H1 (cell line): Measurements from ENCODE around the gene DTWD2. TPM values are rescaled to one million over a fixed set of nuclear protein-coding genes. Genes with fewer than 3 reads are reported as not detected.

Experiments
- CTCF ChIA-PET: fragments of 300-600 bp; sonication (Branson Sonifier 250); formaldehyde crosslinking; loops from one replicate; lab custom pipeline; 2021; ENCODE audit not compliant: partially characterized antibody; lab: Charles Lee
- POLR2A ChIA-PET: fragments of 300-600 bp; sonication (Branson Sonifier 250); formaldehyde crosslinking; loops from one replicate; lab custom pipeline; 2021; ENCODE audit warnings: inconsistent platforms; ENCODE audit not compliant: partially characterized antibody; lab: Charles Lee
- DNase-seq, 2 experiments: peaks; one replicate each; pipeline versions ENCODE4 v3.0.0 to v3.0.0-alpha.2; 2010 to 2022; ENCODE audit warnings: low spot score in 2 of 2, low read depth in 1 of 2, mixed read lengths in 1 of 2
- FAIRE-seq: peaks from 2 replicates; lab custom pipeline; 2011; peaks lifted over from hg19 to GRCh38; lab: Jason Lieb, UNC
- H2AFZ ChIP-seq: 2 replicates; pipeline ENCODE4 v1.8.1; 2012; ENCODE audit warnings: low read length, inconsistent platforms
- H2AK5ac ChIP-seq: 2 replicates; pipeline ENCODE4 v1.6.1; 2013; ENCODE audit warnings: low read depth, low read length
- H2BK120ac ChIP-seq: replicated peaks from 2 replicates; pipeline ENCODE3; 2013; ENCODE audit warnings: low read depth, low read length, inconsistent platforms
- H2BK12ac ChIP-seq: 2 replicates; pipeline ENCODE4 v1.6.1; 2013; ENCODE audit warnings: low read depth, low read length
- H2BK15ac ChIP-seq: 2 replicates; pipeline ENCODE4 v1.6.1; 2013; ENCODE audit warnings: low read length
- H2BK20ac ChIP-seq: 2 replicates; pipeline ENCODE4 v1.6.1; 2013; ENCODE audit warnings: low read length
- H2BK5ac ChIP-seq: 2 replicates; pipeline ENCODE4 v1.6.1; 2013; ENCODE audit warnings: low read depth, low read length
- H3K14ac ChIP-seq: 2 replicates; pipeline ENCODE4 v1.6.1; 2013; ENCODE audit warnings: inconsistent platforms; ENCODE audit not compliant: insufficient read length
- H3K18ac ChIP-seq: 2 replicates; pipeline ENCODE4 v1.6.1; 2013; ENCODE audit warnings: low read length; ENCODE audit errors: extremely low read depth
- H3K23ac ChIP-seq: 2 replicates; pipeline ENCODE4 v1.6.1; 2013; ENCODE audit warnings: inconsistent platforms; ENCODE audit not compliant: insufficient read length
- H3K23me2 ChIP-seq: 2 replicates; pipeline ENCODE4 v1.6.1; 2013; ENCODE audit warnings: low read depth, low read length
- H3K27ac ChIP-seq: 2 replicates; pipeline ENCODE4 v1.6.1; 2011; ENCODE audit warnings: low read depth, low read length, inconsistent platforms
- H3K27me3 ChIP-seq, 4 experiments: replicated peaks in 1 of 4; 1 replicate in 1 of 4; 2 replicates in 3 of 4; pipeline versions ENCODE4 v1.6.1 to v1.8.1; 2011 to 2013; ENCODE audit warnings: low read length in 3 of 4, mild to moderate bottlenecking in 3 of 4, inconsistent platforms in 2 of 4, mixed read lengths in 2 of 4, moderate library complexity in 1 of 4; ENCODE audit not compliant: control insufficient read depth in 3 of 4, insufficient read depth in 3 of 4; ENCODE audit errors: extremely low read depth in 1 of 4
- H3K36me3 ChIP-seq, 4 experiments: 2 replicates each; pipeline versions ENCODE4 v1.6.1 to v1.8.1; 2011 to 2013; ENCODE audit warnings: mild to moderate bottlenecking in 4 of 4, low read length in 3 of 4, moderate library complexity in 2 of 4, control low read depth in 1 of 4, inconsistent platforms in 1 of 4; ENCODE audit not compliant: insufficient read depth in 4 of 4, control insufficient read depth in 2 of 4
- H3K4ac ChIP-seq: replicated peaks from 2 replicates; pipeline ENCODE3; 2013; ENCODE audit warnings: low read length, low read depth, mixed read lengths, inconsistent platforms; ENCODE audit not compliant: insufficient read length
- H3K4me1 ChIP-seq, 4 experiments: replicated peaks in 1 of 4; 1 replicate in 1 of 4; 2 replicates in 3 of 4; pipeline versions ENCODE4 v1.6.1 to v1.8.1; 2011 to 2013; ENCODE audit warnings: low read length in 3 of 4, inconsistent platforms in 2 of 4, mixed read lengths in 1 of 4; ENCODE audit not compliant: insufficient read depth in 4 of 4, control insufficient read depth in 3 of 4
- H3K4me2 ChIP-seq, 2 experiments: 2 replicates each; pipeline versions ENCODE4 v1.6.1 to v1.8.1; 2011 to 2013; ENCODE audit warnings: low read depth in 2 of 2, low read length in 2 of 2, control low read depth in 1 of 2, inconsistent platforms in 1 of 2, mild to moderate bottlenecking in 1 of 2; ENCODE audit not compliant: insufficient read depth in 1 of 2
- H3K4me3 ChIP-seq, 4 experiments: fragments of 200-600, 300-600 bp in 1 of 4; sonication (generic), shearing (Covaris generic), sonication (Bioruptor Twin) in 1 of 4; 2 replicates each; pipeline versions ENCODE4 v1.5.1 to v1.8.1; 2011 to 2016; ENCODE audit warnings: low read length in 4 of 4, low read depth in 3 of 4, control low read depth in 2 of 4, inconsistent platforms in 2 of 4, mild to moderate bottlenecking in 2 of 4, mixed read lengths in 1 of 4, moderate library complexity in 1 of 4; ENCODE audit not compliant: insufficient read depth in 2 of 4; ENCODE audit errors: extremely low read depth in 1 of 4
- H3K56ac ChIP-seq: replicated peaks from 2 replicates; pipeline ENCODE3; 2013; ENCODE audit warnings: low read depth, mild to moderate bottlenecking, mixed read lengths, low read length, inconsistent platforms; ENCODE audit not compliant: insufficient read length
- H3K79me1 ChIP-seq: 2 replicates; pipeline ENCODE4 v1.6.1; 2013; ENCODE audit warnings: low read depth, low read length, control low read depth
- H3K79me2 ChIP-seq, 2 experiments: 2 replicates each; pipeline versions ENCODE4 v1.6.1 to v1.8.1; 2012 to 2013; ENCODE audit warnings: low read length in 2 of 2, mild to moderate bottlenecking in 2 of 2, inconsistent platforms in 1 of 2; ENCODE audit not compliant: insufficient read depth in 2 of 2, control insufficient read depth in 1 of 2
- H3K9ac ChIP-seq, 4 experiments: replicated peaks in 1 of 4; 1 replicate in 1 of 4; 2 replicates in 3 of 4; pipeline versions ENCODE4 v1.6.1 to v1.8.1; 2011 to 2013; ENCODE audit warnings: low read depth in 3 of 4, low read length in 3 of 4, control low read depth in 2 of 4, mild to moderate bottlenecking in 2 of 4, moderate library complexity in 2 of 4, inconsistent platforms in 1 of 4; ENCODE audit errors: extremely low read depth in 1 of 4
- H3K9me3 ChIP-seq, 2 experiments: 2 replicates each; pipeline versions ENCODE4 v1.6.1 to v1.8.1; 2012 to 2013; ENCODE audit warnings: mild to moderate bottlenecking in 2 of 2, moderate library complexity in 2 of 2, control low read depth in 1 of 2, inconsistent platforms in 1 of 2, low read depth in 1 of 2, low read length in 1 of 2, mixed read lengths in 1 of 2; ENCODE audit not compliant: insufficient read depth in 2 of 2
- H4K20me1 ChIP-seq, 2 experiments: replicated peaks in 1 of 2; 2 replicates each; pipeline versions ENCODE3 to v1.8.1; 2011 to 2013; ENCODE audit warnings: inconsistent platforms in 2 of 2, low read length in 2 of 2, mild to moderate bottlenecking in 1 of 2; ENCODE audit not compliant: insufficient read depth in 2 of 2, control insufficient read depth in 1 of 2
- H4K5ac ChIP-seq: 2 replicates; pipeline ENCODE4 v1.6.1; 2013; ENCODE audit warnings: low read length, low read depth, mixed read lengths, inconsistent platforms; ENCODE audit not compliant: insufficient read length
- H4K8ac ChIP-seq: 2 replicates; pipeline ENCODE4 v1.8.0; 2013; ENCODE audit warnings: mild to moderate bottlenecking, moderate library complexity, low read length, inconsistent platforms; ENCODE audit not compliant: insufficient read depth; ENCODE audit errors: extremely low read depth
- H4K91ac ChIP-seq: replicated peaks from 2 replicates; pipeline ENCODE3; 2013; ENCODE audit warnings: low read length, mixed read lengths, inconsistent platforms; ENCODE audit not compliant: insufficient read length
- BCL11A ChIP-seq, 2 experiments: IDR thresholded peaks; one replicate each; pipeline ENCODE4 v1.6.1; 2011; ENCODE audit warnings: low read depth in 2 of 2, low read length in 2 of 2, mild to moderate bottlenecking in 2 of 2
- BRCA1 ChIP-seq: IDR thresholded peaks from 2 replicates; pipeline ENCODE4 v1.6.1; 2012; ENCODE audit warnings: low read depth, low read length, improper control_type of control experiment
- CREB1 ChIP-seq: IDR thresholded peaks from 2 replicates; pipeline ENCODE4 v1.6.1; 2012; ENCODE audit warnings: inconsistent platforms
- CTBP2 ChIP-seq: IDR thresholded peaks from 2 replicates; pipeline ENCODE4 v1.7.0; 2011; ENCODE audit warnings: borderline replicate concordance, mild to moderate bottlenecking, moderate library complexity, mixed read lengths, low read length; ENCODE audit not compliant: insufficient read depth, insufficient read length
- MAFK ChIP-seq: IDR thresholded peaks from 2 replicates; pipeline ENCODE4 v1.6.1; 2012; ENCODE audit warnings: low read depth, mild to moderate bottlenecking, improper control_type of control experiment, low read length
- NANOG ChIP-seq: IDR thresholded peaks from 2 replicates; pipeline ENCODE4 v1.6.1; 2011; ENCODE audit warnings: low read length, low read depth, mild to moderate bottlenecking, inconsistent platforms; ENCODE audit not compliant: insufficient read depth, poor library complexity, severe bottlenecking
- PHF8 ChIP-seq: fragments of 200-600 bp; sonication (generic); conservative IDR thresholded peaks from 2 replicates; pipeline ENCODE4 v1.7.1; 2012; ENCODE audit warnings: low read depth, mild to moderate bottlenecking, inconsistent platforms, low read length, moderate library complexity
- POLR2A ChIP-seq, 2 experiments: IDR thresholded peaks; 1 replicate in 1 of 2; 2 replicates in 1 of 2; pipeline ENCODE4 v1.6.1; 2011; ENCODE audit warnings: low read depth in 2 of 2, low read length in 2 of 2, mild to moderate bottlenecking in 2 of 2; ENCODE audit errors: control extremely low read depth in 1 of 2
- POLR2AphosphoS5 ChIP-seq: IDR thresholded peaks from 2 replicates; pipeline ENCODE4 v1.6.1; 2011; ENCODE audit warnings: low read depth, low read length
- POU5F1 ChIP-seq: IDR thresholded peaks from 2 replicates; pipeline ENCODE4 v1.6.1; 2011; ENCODE audit warnings: low read depth, mild to moderate bottlenecking, low read length, moderate library complexity
- RFX5 ChIP-seq: IDR thresholded peaks from 2 replicates; pipeline ENCODE4 v1.6.1; 2011; ENCODE audit warnings: low read depth, low read length, improper control_type of control experiment, borderline replicate concordance
- SUZ12 ChIP-seq: fragments of 200-600 bp; sonication (generic); IDR thresholded peaks from 2 replicates; pipeline ENCODE4 v1.6.1; 2012; ENCODE audit warnings: mild to moderate bottlenecking, inconsistent platforms, low read length, moderate library complexity, mixed read lengths
- ZNF274 ChIP-seq: IDR thresholded peaks from 2 replicates; pipeline ENCODE4 v1.7.0; 2012; ENCODE audit warnings: low read length, borderline replicate concordance; ENCODE audit errors: extremely low read depth
- WGBS, 2 experiments: shearing (Covaris generic) in 1 of 2; methylation state at CpG; one replicate each; pipeline versions ENCODE4 v1.1.6 to v1.1.7; 2013 to 2015; ENCODE audit warnings: low lambda C conversion rate in 2 of 2, mixed read lengths in 2 of 2, inconsistent platforms in 1 of 2, low coverage in 1 of 2, missing lambda C conversion rate in 1 of 2; ENCODE audit not compliant: insufficient replicate concordance in 2 of 2, insufficient coverage in 1 of 2, insufficient read length in 1 of 2; ENCODE audit errors: extremely low coverage in 1 of 2, missing lambda C conversion rate in 1 of 2; 5-methylcytosine and 5-hydroxymethylcytosine counted together
- polyA plus RNA-seq, 7 experiments: library from polyadenylated mRNA; depleted of rRNA in 3 of 7; stranded (reverse) in 5 of 7; unstranded in 2 of 7; fragments of >200 nt in 5 of 7; fragments of 200-250 nt in 2 of 7; gene quantifications; 1 replicate in 5 of 7; 2 replicates in 1 of 7; 4 replicates in 1 of 7; pipeline versions ENCODE4 v1.2.1 to v1.2.3, GENCODE V29; 2011 to 2013; ENCODE audit warnings: missing spikeins in 2 of 7, mixed read lengths in 2 of 7
- total RNA-seq: library from RNA; stranded (reverse); fragmentation: NEBNext Ultra II Directional; extraction: Animal tissue kit (Norgen Biotek cat#: 25700); gene quantifications from 2 replicates; pipeline ENCODE4 v1.2.1, GENCODE V29; 2021
- TF ChIP-seq, protein P1 (sequence below): IDR thresholded peaks from 2 replicates; pipeline ENCODE4 v1.6.1; 2011; ENCODE audit warnings: low read depth, mild to moderate bottlenecking, low read length; ENCODE audit not compliant: insufficient read depth

Gene DTWD2
- total and polyA plus RNA-seq, 2 of the 8 experiments (the other 6 are each of a cell fraction or from before 2014, with no cell fraction given), result 4.3 to 17.1 TPM

DNA sequence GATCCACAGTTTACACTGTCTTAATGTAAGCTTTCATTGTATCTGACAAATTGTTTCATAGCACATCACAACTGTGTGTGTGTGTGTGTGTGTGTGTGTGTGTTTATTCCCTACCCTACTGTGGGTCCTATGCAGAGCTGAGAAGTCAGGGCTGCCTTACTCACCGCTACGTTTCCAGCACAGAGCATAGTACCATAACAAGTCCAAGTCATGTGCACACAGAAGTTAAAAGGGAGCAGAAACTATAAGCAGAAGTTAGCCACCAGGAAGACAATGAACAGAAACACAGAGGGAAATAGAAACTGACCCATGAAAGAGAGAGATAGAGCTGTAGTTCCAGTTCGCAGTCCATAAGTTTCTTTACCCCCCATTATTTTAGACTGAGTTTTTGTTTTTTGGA lies 44.3 kb upstream of the DTWD2 start:
- DNase-seq (no peak), FAIRE-seq (no peak)
- Histone ChIP-seq H2BK20ac (no peak overlapping the region), H3K27me3 (no peaks in the 10 kb centered on the region), H3K9ac (no peak overlapping the region), H3K56ac (no peak overlapping the region), H2BK12ac (no peak overlapping the region), H3K23me2 (no peaks in the 10 kb centered on the region), H4K20me1 (no peaks in the 10 kb centered on the region), H3K9me3 (no peaks in the 10 kb centered on the region), H4K91ac (no peak overlapping the region), H3K36me3 (no peaks in the 10 kb centered on the region), H2BK15ac (no peak overlapping the region), H2BK120ac (no peak overlapping the region), H2AFZ (no peak overlapping the region), H4K8ac (no peak overlapping the region), H3K18ac (no peak overlapping the region), H2AK5ac (no peak overlapping the region), H3K79me1 (no peaks in the 10 kb centered on the region), H3K4ac (no peak overlapping the region), H3K79me2 (no peaks in the 10 kb centered on the region), H3K4me3 (no peak overlapping the region), H3K14ac (no peak overlapping the region), H3K27ac (no peak overlapping the region), H3K4me2 (no peak overlapping the region), H4K5ac (no peak overlapping the region), H3K4me1 (peaks cover 0 to 10% (median 6%) of the 10 kb centered on the region in 4 experiments; a peak in 4 of 7 replicates), H2BK5ac (no peak overlapping the region), H3K23ac (no peak overlapping the region)
- POLR2A ChIA-PET, result interaction anchor here (1.4 kb wide), 1 partner anchor 10 kb away, joined by 3 read pairs; no protein-coding TSS in a partner anchor
- CTCF ChIA-PET, result interaction anchor here (0.7 to 1.9 kb wide), 6 partner anchors 10 to 419 kb away, joined by 3 to 6 read pairs (median 4); no protein-coding TSS in a partner anchor
- 84% methylated on average over 3 of the region's 3 CpGs; no CpG with 5 or more reads in 1 of the 2 experiments for WGBS, 2 experiments
- no peak for TF ChIP-seq POLR2A (IDR thresholded peaks at IDR 0.05; ENCODE audit: control extremely low read depth in 1 of 2, low read depth in 2 of 2, low read length in 2 of 2)
- TF ChIP-seq BCL11A (IDR thresholded peaks at IDR 0.05; ENCODE audit: low read depth in 2 of 2, low read length in 2 of 2), result no peak
- TF ChIP-seq SUZ12, result no peak
- TF ChIP-seq ZNF274, result no peak
- TF ChIP-seq POU5F1, result no peak
- TF ChIP-seq, protein P1, sequence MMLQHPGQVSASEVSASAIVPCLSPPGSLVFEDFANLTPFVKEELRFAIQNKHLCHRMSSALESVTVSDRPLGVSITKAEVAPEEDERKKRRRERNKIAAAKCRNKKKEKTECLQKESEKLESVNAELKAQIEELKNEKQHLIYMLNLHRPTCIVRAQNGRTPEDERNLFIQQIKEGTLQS, result no peak
- no peak for TF ChIP-seq CREB1
- no peak for TF ChIP-seq NANOG
- no peak for TF ChIP-seq RFX5
- TF ChIP-seq BRCA1, result no peak
- TF ChIP-seq MAFK, result no peak
- no peak for TF ChIP-seq CTBP2
- TF ChIP-seq PHF8, result no peak
- no peak for TF ChIP-seq POLR2AphosphoS5
